NCI-H146 treated with DMSO at 0.1 percent for 48 hours (cell line): ENCODE results near the gene TMEM143.
"Not testable (repeated sequence)": the region's sequence is repeated elsewhere in the genome, so short reads cannot be mapped to it uniquely, and the experiment has no call there.

Experiments used
- DNase-seq: peaks from one replicate; lab custom pipeline; 2025; ENCODE audit not compliant: unreplicated experiment; lab: John Stamatoyannopoulos, UW

The TMEM143 gene

DNA sequence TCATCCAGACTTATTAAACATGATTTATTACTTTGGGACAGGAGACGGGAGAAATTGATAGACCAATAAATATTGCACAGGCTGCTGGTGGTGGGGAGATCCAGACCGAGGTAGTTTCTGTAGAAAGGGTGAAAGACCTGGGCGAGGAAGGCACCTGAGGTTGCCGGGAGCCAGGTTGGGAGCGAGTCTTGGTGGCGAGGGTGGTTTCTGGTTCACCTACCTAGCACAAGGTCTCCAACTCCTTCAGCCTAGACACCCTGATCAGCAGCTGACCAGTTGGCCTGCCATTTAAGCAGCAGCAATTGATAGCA is 31.4 kb downstream of the TMEM143 start:
- DNase-seq = no peak

DNA sequence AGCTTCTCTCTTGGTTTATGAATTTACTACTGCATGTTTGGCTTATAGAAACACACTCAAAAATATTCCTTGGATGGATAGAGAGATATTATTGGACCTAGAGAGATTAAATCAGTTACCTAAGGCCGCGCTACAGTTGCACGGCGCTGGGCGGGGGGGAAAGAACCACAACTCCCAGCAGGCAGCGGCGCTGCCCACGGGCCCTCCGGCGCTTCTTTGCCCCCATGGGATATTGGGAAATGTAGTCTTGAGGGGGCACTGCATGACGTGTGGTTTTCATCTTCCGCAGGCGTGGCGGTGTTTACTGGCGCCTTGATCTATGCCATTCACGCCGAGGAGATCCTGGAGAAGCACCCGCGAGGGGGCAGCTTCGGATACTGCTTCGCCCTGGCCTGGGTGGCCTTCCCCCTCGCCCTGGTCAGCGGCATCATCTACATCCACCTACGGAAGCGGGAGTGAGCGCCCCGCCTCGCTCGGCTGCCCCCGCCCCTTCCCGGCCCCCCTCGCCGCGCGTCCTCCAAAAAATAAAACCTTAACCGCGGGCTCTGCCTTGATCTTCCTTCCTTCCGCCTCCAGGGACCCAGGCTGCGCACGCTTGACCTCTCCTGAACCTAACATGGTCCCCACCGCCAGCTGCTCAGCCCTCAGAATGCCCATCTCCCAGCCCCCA is 33.6 kb downstream of the TMEM143 start:
- DNase-seq = peak; percentile 94

DNA sequence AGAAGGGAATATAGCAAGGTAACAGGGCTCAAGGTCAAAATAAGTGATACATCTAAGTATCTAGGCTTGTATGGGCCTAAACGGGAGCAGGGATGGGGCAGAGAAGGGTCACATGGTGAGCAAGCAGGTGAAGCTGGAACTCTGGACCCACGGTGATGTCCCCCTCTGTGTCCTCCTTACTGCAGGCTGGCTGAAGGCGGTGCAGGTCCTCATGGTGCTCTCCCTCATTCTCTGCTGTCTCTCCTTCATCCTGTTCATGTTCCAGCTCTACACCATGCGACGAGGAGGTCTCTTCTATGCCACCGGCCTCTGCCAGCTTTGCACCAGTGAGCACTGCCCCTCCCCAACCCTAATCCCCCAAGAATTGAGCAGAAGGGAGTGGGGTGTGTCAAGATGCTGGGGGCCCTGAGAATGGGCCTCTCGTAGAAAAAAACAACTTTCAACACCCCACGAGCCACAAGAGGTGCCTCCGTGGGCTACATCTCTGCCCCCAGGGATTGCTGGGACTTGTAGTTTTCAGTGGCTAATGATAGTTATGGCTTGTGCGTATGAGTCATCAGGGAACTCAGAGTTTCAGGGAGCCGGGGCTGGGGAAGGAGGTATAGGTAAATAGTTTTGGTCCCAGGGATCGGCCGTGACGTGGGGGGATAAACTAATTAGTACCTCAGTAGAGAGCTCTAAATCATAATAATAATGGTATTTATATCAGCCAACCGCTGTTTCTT is 34.4 kb downstream of the TMEM143 start:
- no peak for DNase-seq

DNA sequence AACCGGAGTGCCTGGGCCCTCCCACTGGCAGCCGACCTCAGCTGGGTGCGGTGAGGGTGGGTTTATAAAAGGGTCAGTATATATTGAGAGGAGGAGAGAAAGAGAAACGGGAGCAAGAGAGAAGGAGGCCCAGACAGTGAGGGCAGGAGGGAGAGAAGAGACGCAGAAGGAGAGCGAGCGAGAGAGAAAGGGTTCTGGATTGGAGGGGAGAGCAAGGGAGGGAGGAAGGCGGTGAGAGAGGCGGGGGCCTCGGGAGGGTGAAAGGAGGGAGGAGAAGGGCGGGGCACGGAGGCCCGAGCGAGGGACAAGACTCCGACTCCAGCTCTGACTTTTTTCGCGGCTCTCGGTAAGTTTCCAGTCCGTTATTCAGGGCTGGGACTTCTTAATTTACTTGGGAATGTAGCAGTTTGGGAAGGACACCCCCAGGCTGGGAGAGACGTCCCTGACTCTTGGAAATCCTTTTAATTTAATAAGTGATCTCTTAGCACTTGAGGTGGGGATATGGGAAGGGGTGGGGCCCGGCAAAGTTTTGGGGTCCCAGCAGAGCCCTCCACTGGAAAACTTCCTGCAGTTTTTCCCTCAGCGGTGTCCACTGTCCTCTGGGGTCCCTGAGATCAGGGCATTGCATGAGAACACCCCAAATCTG is 38.4 kb downstream of the TMEM143 start, which contains the start of gene EMP3:
Gene EMP3 (plus strand): TSS at position 288 of the 646 bp plus-strand sequence. CDS start 1,293 bp downstream, outside the sequence.
- DNase-seq = peak; percentile 40

DNA sequence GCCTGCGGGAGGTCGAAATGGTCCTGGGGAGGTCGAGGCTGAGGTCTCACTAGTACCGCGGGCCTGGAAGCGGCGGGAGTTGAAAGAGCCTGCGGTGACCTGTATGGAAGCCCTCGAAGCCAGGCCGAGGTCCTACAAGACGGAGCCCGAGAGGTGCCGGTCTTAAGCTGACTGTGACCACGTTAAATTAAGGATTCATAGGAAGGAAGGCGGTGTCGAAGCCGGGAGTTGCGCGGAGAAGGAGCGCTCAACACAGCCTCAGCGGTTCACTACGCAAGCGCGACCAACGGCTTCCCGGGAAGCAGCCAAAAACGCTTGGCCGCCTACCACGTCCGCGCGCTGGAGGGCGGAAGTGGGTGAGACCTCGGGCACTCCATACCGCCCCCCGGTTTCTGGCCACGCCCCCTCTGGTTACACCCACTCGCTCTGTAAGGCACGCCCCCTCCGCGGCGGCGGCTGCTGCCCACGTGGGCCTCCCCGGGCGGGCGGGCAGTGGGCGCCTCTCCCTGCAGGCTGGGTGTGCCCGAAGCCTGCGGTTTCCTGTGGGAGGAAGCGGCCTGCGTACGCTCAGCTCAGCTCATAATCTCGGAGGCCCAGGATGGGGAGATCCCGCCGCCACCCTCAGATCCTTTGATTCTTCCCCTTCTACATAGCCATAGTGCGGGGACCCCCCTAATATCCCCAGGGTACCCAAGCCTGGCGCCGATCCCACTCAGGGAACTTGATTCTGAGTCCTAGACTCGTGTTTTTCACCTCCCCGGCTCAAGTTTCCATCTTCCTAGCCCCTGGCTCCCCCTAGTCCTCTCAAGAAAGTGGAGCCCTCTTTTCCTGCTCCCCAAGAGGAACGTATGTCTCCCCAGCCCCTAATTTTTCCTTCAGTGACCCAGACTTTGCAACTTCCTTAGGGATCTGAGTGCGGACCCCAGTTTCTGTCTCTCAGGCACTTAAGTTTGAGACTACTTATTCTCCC is 41.8 kb downstream of the TMEM143 start:
- peak; percentile 91 for DNase-seq

DNA sequence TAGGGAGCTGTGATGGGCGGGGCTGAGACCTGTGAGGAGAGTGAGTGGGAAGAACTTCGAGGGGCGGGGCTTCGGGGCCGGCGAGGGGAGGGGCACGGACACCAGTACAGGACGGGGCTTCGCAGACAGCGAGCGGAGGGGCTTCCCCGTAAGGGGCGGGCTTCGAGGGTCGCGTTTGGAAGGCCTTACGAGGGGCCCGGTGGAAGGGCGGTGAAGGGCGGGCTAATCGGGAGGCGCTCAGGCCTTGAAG is 42.4 kb downstream of the TMEM143 start:
- peak; percentile 96 for DNase-seq

DNA sequence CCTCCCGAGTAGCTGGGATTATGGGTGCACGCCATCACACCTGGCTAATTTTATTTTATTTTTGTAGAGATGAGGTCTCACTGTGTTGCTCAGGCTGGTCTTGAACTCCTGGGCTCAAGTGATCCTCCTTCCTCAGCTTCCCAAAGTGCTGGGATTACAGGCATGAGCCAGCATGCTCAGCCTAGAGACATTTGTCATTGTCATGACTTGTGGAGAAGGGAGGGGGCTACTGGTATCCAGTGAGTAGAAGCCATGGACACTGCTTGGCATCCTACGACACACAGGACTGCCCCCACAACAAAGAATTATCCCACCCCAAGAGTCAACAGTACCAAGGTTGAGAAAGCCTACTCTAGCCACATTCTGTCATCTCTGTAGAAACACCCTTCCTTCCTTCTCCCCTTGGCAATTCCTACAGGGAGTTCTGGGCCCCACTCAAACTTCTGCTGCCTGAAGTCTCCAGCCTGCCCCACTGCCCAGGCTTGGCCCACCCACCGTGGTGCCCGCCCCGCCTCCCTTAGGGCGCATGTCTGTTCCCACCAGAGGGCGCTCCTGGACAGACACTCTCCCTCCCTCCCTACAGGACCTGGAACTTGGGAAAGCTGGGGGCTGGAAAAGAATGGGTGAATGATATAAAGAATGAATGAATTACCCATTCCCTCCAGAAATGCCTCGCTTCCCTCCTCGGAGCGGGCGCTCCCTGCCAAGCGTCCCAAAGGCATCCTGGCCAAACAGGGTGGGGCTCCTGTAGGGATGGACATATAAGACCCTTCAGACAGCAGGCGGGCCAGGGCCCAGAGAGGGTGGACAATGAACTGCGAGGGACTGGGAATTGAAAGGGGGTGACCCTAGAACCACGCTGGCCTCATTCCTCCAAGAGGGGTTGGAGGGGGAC is 43.8 kb downstream of the TMEM143 start:
- DNase-seq = peak; percentile 43

DNA sequence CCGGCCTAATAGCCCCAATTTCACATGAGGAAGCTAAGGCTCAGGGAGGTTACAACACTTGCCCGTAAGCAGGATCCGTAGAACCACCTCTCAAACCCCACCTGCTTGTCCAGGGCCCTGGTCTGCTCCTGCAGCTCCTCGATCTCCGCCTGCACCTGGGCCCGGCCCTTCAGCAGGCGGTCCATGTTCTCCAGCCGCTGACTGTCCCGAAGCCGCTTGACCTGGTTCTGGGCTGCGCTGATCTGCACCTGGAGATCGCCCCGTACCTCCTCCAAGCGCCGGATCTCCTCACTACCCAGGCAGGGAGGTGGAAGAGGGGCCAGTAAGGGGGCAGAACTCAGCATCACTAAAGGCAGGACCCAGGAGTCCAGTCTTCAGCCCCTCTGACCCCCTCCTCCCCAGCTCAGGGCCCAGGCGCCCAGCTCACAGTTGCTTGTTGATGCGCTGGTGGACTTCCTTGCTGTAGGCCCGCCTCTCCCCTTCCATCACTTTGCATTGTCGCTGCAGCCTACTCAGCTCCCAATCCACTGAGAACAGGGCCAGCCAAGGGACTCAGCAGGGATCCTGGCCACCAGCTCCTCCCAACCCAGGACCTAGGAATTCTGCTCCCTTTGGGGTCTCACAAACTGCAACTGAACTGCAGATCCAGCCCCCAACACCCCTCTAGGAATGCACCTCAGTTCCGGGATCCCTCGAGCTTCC is 45.3 kb downstream of the TMEM143 start:
- DNase-seq = no peak

DNA sequence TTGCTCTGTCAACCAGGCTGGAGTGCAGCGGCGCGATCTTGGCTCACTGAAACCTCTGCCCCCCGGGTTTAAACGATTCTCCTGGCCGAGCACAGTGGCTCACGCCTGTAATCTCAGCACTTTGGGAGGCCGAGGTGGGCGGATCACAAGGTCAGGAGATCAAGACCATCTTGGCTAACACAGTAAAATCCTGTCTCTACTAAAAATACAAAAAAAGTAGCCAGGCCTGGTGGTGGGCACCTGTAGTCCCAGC is 46.1 kb downstream of the TMEM143 start:
- not testable (repeated sequence) for DNase-seq

DNA sequence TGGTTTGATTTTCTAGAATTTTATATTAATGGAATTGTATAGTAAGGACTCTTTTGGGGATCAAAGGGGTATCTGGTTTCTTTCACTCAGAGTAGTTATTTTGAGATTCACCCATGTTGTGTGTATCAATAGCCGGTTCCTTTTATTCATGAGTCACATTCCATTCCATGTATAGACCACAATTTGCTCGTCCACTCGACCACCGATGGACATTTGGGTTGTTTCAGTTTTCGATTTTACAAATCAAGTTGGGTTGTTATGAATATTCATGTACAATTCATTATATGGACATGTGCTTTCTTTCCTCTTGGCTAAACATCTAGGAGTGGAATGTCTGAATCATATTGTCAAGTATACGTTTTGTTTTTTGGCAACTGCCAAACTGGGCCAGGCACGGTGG is 48.0 kb downstream of the TMEM143 start:
- DNase-seq = no peak

DNA sequence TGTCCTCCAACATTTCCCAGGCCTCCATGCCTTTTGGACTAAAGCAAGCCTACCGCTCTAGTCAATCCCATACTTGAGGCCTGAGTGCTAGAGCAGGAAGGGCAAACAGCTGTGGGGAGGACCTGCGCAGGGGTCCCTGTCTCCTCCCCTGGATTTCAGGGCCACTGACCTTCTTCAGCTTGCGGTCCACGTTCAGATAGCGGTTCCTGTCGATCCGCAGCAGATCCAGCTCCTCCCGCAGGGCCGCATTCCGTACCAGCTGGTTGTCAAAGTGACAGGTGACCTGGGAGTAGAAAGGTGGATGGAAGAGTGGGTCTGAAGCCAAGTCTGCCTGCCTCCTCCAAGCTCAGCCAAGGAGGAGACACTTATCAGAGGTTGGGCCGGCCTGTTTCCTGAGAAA is 52.4 kb downstream of the TMEM143 start:
- no peak for DNase-seq

DNA sequence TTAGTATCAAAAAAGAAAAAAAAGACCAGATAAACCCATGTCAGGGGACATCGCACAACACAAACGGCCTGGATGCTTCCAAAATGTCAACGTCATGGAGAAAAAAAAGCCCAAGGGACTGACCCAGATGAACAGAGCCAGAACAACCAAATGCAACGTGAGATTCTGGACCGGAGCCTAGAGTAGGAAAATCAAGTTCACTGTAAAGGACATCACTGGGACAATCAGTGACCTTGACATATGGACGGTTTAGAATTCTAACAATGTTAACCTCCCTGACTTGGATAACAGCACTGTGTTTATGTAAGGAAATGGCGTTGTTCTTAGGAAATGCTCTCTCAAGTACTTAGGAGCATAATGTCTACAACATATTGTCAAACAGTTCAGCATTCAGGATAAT is 53.5 kb downstream of the TMEM143 start:
- no peak for DNase-seq

DNA sequence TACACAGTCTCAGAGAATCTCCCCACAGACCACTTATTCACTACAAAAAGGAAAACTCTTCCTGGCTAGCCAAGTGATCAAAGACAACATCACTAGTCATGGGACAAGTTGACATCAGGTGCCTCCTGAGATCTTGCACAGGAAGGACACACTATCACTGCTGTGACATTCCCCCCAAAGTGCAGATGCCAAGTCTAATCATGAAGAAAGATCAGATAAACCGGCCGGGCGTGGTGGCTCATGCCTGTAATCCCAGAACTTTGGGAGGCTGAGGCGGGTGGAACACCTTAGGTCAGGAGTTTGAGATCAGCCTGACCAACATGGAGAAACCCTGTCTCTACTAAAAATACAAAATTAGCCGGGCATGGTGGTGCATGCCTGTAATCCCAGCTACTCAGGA is 54.0 kb downstream of the TMEM143 start:
- DNase-seq = not testable (repeated sequence)

DNA sequence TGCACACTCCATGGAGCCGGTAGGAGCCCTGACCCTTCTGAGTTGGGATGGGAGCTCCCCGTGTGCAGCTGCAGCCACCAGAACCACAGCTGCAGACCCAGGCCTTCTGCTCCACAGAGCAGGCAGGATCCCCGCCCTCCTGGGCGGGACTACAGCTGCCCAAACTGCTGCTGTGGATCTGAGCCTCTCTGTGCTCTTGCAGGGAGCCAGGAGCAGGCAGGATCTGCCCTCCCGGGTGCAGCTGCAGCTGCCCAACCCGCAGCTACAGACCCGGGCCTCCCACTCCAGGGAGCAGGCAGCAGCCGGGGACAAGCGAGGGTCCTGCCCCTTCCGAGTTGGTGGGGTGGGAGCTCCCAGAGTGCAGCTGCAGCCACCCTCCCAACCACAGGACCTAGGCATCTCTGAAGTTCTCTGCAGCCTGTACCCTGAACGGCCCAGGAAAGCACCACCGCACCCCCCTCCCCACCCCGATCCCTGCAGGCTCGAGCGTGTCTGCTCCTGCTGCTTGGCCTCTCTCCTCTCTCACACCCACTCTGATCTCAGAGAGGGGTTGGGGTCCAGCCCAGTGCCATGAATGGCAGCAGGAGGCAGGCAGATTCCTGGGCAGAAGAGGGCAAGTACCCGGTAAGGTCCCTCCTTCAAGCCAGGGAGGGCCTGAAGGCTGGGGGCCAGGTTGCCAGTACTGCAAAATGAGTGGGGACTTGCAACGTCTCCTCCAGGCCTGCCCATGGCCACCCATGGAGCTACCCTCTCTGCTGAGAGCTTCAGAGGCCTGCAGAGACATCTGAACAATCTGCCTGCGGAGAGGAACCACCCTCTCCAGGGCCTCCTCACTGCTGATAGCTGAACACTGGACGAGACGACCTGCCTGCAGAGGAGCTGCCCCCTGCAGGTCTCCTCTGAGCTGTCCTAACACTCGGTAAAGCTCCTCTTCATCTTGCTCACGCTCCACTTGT is 54.8 kb downstream of the TMEM143 start:
- DNase-seq = no peak

DNA sequence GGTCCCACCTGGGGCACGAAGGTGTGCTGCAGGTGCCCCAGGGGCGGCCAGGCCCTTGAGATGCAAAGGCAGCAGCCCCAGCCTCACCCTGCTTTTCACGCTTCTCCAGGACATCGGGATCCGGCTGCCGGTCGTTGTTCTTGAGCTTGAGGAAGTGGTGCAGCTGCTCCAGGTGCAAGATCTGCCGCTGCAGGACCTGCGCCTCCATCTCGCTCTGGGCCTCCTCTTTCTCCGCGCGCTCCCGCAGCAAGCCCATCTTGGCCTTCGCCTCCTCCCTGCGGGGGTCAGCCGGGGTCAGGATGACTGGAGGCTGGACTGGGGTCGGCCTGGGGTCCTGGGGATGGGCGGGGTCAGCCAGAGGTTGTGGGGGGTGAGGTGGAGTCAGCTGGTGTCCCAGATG is 59.9 kb downstream of the TMEM143 start:
- DNase-seq = no peak

DNA sequence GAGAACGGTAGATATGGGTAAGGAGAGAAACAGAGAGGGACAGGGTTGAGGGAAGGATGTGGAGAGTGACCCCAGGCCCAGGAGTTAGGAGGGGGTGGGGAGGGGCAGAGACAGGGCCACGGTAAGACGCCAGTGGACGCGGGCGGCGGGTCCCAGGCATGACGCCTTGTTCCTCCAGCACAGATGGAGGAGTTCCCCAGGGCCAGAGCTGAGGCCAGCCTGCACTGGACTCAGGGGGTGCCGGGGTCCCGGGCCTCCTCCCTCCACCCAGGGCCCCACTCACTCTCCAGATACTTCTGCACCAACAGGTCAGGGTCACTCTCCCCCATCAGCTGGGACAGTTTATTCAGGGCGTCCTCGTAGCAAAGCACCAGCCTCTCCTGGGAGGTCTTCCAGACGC is 60.4 kb downstream of the TMEM143 start:
- DNase-seq = no peak

DNA sequence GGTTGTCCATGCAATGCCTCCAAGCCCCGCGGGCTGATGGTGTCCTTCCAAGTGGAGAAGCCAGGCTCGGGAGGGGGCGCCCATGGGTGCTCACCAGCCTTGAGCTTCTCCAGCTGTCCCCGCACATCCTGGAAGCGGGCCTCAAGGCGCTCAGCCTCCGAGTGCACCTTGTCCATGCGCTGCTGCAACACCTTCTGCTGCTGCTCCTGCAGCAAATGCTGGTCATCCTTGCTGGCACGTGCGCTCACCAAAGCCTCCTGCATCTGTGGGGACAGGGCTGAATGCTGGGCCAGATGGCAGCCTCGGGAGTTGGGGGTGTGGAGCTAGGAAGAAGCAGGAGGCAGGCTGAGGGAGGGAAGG is 61.2 kb downstream of the TMEM143 start:
- no peak for DNase-seq

DNA sequence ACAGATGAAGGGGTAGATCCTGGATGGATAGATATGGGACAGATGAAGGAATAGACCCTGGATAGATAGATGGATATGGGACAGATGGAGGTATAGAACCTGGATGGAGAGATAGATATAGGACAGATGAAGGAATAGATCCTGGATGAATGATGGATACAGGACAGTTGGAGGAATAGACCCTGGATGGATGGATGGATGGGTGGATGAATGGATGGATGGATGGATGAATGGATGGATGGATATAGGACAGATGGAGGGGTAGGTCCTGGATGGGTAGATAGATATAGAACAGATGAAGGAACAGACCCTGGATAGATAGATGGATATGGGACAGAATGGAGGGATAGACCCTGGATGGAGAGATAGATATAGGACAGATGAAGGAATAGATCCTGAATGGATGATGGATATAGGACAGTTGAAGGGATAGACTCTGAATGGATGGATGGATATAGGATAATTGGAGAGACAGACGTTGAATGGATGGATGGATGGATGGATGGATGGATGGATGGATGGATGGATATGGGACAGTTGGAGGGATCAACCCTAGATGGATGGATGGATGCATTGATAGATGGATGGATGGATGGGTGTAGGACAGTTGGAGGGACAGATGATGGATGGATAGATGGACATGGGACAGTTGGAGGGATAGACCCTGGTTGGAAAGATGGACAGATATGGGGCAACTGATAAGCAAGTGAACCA is 61.7 kb downstream of the TMEM143 start:
- no peak for DNase-seq
